HG03378 (cell line): ENCODE results near the gene CHRFAM7A.
"Not testable (repeated sequence)": the region's sequence is repeated elsewhere in the genome, so short reads cannot be mapped to it uniquely, and the experiment has no call there.

Experiments used
- ATAC-seq: cut with Tn5 transposase; IDR thresholded peaks from one replicate; pipeline ENCODE4 v1.9.1; 2021; ENCODE audit warnings: mild to moderate bottlenecking, moderate library complexity; ENCODE audit not compliant: unreplicated experiment

Gene CHRFAM7A

DNA sequence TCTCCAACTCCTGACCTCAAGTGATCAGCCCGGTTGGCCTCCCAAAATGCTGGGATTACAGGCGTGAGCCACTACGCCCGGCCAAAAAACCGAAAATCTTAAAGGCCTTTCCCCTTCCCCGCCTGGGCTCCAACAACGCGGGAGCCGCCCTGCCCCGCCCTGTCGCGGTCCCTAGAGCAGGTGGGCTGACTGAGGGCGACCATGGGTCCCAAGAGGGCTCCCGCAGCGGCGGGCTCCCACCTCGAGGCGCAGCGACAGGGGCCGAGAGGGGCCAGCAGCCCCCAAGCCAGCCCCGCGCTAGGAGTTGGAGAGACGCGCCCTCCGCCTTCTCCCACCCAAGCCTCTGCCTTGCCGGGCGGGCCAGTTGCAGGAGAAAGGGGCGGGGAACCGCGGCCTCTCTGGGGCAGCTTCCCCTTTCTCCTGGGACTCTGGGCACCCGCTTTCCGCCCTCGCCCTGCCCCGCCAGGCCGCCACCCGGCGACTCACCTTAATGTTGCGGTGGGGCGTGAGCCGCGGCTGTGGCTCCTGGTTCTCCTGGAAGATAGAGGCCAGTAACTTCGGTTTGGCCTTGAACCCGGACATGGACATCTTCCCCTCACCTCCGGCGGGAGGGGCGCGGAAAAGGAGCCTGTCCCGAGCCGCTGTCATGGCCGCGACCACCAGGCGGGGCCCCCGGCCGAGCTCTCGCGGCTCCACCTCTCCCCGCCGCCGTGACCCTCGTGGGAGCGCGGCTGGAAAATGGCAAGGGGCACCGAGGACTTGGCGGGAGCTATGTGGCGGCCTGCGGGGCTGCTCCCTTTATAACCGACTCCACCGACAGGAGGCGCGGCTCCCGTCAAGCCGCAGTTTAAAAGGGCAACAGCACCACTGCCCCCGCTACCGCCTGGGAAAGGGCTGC is at the start of gene CHRFAM7A:
Gene CHRFAM7A (minus strand): TSS at position 775 of the 898 bp plus-strand sequence. CDS start 10,189 bp downstream, outside the sequence.
- not testable (repeated sequence) for ATAC-seq

DNA sequence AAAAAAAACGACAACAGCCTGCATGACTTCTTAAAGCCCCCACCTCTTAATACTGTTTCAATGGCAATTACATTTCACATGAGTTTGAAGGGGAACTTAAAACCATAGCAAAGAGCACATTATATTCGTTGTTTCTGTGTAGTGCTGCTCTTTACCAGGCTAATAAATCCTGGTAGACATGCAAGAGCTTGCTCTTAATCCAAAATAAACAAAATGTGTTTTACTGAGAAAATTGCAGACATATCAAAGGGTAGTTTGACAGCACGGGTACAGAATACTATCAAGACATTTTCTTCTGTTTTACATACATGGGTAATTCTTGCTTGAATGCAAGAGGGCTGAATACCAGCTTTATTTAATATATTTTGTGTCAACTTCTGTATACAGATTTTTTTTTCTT is 45.0 kb upstream of the CHRFAM7A start:
- not testable (repeated sequence) for ATAC-seq

DNA sequence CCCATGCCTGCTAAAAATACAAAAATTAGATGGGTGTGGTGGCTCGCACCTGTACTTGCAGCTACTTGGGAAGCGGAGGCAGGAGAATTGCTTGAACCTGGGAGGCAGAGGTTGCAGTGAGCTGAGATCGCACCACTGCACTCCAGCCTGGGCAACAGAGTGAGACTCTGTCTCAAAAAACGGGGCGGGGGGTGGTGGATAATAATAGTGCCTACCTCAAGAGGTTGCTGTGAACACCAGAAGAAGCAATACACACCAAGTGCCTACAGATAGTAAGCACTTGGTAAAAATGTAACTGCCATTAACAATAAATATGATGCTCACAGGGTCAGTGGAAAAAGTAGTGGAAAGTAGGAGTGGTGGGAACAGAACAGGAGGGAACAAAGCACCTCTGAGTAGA is 42.5 kb upstream of the CHRFAM7A start:
- not testable (repeated sequence) for ATAC-seq

DNA sequence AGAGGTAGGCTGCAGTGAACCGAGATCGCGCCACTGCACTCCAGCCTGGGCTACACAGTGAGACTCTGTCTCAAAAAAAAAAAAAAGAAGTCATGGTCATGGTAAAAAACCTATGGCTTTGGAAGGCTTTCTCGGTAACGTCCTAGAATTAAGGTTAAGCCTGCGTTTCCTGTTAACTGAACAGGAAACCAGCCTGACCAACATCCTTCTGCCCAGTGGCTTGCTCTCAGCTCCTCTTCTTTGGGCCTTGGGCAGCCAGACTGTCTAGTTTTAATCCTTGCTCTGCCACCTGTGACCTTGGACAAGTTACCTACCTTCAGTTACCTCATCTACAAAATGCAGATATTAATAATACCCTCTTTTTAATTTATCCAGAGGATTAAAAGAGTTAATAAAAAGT is 27.4 kb upstream of the CHRFAM7A start:
- ATAC-seq: not testable (repeated sequence)

DNA sequence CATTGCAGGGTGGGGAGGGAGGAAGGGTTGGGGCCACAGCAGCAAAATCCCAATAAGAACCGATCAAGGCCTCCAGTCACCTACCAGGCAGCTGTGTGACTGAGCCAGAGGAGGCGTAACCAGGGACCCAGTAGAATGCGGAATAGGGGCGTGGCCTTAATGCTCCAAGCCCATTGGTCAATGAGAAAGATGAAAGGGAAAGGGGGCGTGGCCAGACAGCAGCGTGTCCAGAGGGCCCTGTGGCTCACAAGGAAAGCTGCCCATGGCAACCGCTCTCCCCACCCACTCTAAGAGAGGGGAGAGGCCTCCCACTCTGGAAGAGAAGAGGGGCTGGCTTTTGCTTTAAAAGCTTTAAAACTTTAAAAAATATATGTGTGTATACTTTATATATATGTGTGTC is 20.8 kb upstream of the CHRFAM7A start, which contains the start of gene GOLGA8R:
Gene GOLGA8R (minus strand): TSS at position 101 of the 400 bp plus-strand sequence. CDS start 98 bp downstream, at position 3.
- ATAC-seq: not testable (repeated sequence)

DNA sequence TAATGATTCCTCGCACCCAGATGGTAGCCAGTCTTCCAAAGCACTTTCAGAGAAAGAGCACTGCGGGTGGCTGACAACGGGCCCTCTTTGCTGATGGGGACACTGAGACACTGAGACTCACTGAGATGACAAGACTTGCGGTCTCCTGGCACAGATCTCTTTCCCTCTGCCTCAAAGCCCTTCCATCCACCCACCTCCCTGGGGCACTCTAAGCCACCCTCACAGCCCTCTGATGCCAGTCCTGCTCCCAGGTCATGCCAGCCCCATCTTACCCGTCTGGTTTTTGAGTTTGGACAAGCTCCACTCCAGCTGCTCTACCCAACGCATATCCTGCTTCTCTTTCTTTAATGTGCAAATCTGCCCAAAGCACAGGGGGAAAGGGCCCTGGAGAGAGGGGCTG is 14.3 kb upstream of the CHRFAM7A start:
- ATAC-seq: not testable (repeated sequence)

DNA sequence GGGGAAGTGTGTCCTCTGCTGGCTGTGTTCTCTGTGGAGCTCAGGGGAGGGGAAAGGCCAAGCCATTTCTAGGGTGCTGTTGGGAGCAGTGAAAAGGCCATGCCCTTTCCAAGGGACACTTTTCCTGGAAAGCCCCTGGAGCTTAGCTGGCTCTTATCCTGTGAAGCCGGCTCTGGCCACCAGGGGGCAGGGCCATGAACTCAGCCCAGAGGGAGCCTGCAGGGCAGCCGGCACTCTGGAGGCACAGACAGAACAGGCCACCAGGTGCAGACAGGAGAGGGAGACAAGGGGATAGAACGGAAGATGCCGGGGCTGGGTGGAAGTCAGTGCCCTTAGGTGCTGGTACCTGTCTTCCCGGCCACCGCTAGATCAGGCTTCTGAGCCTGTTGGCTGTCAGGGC is 5.6 kb upstream of the CHRFAM7A start:
- ATAC-seq: not testable (repeated sequence)

DNA sequence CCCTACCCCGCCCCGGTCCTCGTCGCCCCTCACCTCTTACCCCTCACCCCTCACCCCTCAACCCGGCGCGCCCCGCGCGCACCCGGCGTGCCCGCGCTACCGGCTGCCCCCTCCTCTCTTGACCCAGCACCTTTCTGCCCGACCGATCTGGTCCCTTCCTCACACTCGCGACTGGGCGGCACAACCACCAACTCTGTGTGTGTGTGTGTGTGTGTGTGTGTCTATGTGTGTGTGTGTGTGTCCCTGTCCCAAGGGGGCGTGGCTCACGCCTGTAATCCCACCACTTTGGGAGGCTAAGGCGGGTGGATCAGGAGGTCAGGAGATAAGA is 288 bp upstream of the CHRFAM7A start:
- not testable (repeated sequence) for ATAC-seq

DNA sequence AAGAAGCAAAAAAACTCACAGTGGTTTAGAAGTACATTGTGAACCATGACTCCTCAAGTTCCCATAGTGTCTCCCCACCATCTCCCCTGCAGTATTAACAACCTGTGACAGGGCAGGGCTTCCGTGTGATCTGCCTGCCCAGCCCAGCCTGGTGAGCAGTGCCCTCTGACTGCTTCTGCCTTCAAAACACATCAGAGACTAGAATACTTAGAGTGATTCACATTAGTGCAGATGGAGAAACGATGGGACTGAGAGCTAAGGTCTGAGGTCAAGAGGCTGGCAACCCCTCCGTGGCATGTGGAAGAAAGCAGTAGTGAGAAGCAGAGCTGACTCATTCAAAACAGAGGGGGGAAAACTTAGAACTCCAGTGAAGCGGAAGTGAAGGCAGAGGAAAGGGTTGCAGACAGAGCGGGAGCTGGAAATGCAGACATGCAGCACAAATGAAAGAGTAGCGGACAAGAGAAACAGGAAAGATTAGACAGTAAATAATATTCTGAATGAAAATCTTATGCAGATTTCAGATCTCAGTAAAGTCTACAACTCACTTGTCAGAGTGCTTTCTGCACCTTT is 6.9 kb downstream of the CHRFAM7A start:
- not testable (repeated sequence) for ATAC-seq

DNA sequence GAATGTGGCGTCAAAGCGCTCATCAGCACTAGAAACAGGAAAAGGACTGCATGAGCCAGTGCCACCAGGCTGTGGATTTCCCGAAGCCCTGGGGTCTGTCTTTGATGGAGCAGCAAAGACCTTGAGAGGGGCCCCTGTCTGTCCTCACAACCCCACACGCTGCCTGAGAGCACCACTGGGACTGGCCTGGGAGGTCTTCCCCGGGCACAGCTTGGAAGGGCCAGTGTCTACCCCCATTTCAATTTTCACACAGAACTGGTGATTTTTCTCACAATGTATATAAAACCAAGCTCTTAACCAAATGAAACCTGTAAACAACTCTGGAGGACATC is 16.3 kb downstream of the CHRFAM7A start:
- not testable (repeated sequence) for ATAC-seq

DNA sequence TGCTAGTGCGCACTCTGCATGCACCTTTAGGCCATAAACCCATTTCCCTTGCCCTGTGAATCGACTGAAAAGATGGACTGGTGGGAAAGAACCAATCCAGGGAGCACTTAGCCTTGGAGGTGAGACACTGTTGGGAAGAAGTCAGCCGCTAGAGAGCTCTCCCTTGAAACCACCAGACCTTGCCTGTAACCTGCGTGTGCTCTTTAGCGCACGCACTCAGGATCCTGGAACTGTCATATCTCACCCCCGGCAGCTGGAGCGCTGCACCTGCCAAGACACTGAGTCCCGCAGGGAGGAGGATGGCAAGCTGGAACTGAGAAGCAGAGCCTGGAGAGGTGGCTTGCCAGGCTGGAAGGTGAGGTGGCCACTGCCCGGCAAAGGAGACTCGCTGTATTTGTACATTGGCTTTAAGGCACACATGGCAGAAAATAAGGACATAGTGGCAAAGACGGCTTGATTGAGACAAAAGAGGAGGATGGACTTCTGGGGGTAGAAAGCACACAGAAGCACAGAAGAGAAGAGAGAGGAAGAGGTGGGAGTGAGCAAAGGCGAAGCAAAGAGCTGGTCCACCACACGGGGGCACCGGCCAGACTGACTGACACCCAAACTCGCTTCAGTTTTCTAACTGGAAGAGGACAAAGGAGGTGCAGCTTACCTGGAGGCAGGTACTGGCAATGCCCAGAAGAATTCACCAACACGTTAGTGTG is 16.8 kb downstream of the CHRFAM7A start:
- ATAC-seq: not testable (repeated sequence)

DNA sequence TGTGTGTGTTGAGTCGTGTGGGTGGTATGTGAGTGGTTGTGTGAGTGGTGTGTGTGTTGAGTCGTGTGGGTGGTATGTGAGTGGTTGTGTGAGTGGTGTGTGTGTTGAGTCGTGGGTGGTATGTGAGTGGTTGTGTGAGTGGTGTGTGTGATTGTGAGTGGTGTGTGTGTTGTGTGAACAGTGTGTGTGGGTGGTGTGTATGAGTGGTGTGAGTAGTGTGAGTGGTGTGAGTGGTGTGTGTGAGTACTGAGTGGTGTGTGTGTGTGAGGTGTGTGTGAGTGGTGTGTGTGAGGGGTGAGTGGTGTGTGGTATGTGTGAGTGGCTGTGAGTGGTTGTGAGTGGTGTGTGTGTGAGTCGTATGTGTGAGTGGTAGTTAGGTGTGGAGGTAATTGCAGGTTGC is 17.5 kb downstream of the CHRFAM7A start:
- not testable (repeated sequence) for ATAC-seq

DNA sequence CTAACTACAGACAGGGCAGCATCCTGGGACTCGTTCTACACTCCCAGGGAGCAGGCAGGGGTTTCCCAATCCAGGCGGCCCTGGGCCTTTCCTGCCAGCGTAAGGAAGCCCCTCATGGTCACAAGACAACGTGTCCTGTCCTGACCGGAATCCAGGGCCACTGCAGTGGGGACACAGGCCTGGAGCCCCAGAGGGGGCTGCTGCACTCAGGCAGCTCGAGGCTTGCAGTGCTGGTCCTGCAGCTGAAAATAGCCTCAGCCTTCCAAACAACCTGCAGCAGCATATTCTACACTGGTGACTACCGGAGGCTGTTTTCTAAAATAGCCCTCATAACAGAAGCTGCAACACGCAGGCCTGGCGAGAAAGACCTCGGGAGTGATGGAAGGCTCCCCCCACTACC is 18.5 kb downstream of the CHRFAM7A start:
- ATAC-seq: not testable (repeated sequence)

DNA sequence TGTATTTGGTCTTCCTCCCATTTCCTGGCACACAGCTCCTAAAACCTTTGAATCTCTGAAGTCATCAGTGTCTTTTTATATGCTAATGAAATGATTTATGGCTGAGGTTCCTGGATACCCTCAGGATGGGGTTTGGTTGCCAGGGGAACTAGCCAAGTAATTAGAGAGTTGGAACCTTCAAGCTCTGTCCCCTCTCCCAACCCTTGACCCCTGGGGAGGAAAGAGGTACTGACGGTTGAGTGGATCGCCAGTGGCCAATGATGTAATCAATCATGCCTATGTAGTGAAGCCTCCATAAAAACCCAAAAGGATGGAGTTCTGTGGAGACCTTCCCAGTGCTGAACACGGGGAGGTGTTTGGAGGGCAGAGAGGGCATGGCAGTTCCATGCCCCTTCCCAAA is 25.1 kb downstream of the CHRFAM7A start:
- not testable (repeated sequence) for ATAC-seq

DNA sequence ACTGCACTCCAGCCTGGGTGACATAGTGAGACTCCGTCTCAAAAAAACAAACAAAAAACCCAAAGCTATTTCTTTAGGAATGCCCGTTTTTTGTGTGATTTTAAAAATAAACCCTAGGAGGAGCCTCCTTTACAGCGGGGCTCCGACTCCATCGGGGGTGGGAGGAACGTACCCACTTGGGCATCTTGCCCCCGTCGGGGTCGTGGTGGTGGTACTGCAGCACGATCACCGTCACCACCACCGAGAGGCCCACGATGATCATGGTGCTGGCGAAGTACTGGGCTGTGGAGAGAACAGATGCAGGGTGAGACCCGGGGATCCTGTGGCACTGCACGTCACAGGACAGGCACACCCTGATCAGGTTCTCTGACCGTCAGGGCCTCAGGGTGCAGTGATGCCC is 26.1 kb downstream of the CHRFAM7A start:
- ATAC-seq: not testable (repeated sequence)

DNA sequence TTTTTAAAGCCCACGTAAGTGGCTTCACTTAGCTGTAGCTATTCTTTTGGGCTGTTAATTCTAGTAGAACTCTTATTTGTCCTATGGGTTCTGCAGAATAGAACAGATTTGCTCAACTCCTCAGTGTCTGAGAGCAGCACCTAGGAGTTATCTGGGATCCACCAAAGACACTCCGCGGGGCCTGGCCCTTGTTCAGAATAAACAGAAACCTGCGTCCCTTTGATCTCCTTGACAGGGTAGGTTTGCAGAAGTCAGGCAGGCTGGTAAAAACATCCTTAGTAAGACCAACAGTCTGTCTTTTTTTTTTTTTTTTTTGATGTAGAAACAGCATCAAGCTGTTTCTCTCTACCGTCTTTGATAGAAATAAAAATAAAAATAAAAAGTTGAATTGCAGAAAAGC is 31.9 kb downstream of the CHRFAM7A start:
- not testable (repeated sequence) for ATAC-seq

DNA sequence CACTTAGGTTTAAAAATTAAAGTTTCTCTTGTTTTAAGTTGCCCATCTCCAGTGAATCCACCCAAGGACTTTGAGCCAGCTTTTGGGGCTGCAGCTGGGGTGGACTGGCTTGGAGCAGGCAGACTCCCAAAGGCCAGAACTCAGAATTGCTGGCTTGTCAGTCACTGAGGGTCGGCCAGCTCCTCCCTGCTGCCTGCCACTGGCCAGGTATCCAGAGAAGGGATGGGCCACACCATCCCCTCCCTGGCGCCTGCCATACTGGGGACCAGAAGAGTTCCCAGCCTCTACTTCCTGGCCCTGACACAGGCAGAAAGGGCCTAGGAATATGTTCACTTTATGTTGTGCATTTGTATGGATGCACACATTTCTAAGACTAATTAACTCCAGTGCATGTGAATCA is 32.4 kb downstream of the CHRFAM7A start:
- ATAC-seq: not testable (repeated sequence)

DNA sequence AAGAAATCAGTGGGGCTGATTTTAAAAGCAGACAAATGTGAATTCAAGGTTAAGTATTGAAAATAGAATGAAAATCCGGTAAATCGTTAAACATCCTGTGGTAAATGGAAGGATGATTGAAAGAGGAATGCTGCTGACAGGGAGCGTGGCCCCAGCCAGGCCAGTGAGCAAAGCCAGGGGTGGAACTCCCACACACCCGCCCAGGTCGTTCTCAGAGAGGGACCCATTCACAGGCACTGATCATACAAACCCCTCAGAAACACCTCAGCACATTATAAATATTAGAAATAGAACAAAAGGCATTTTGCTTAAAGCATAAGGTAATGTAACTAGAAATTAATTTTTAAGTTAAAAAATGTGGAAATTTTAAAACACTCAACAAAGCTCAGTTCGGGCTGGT is 38.3 kb downstream of the CHRFAM7A start:
- not testable (repeated sequence) for ATAC-seq

DNA sequence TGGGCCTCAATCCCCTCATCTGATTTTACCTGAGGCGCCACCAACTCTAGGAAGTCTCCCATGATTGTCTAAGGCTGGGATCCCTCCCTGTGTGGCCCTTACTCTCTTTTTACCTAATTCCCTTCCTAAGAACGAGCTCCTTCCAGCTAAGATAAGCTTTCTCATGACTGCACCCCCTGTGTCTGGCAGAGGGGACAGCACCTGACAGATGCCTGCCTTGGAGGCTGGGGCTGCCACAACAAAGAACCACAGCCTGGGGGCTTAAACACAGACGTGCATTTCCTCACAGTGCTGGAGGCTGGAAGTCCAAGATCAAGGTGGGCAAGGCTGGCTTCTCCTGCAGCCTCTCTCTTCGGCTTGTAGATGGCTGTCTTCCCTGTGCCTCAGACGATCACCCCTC is 43.5 kb downstream of the CHRFAM7A start:
- not testable (repeated sequence) for ATAC-seq

DNA sequence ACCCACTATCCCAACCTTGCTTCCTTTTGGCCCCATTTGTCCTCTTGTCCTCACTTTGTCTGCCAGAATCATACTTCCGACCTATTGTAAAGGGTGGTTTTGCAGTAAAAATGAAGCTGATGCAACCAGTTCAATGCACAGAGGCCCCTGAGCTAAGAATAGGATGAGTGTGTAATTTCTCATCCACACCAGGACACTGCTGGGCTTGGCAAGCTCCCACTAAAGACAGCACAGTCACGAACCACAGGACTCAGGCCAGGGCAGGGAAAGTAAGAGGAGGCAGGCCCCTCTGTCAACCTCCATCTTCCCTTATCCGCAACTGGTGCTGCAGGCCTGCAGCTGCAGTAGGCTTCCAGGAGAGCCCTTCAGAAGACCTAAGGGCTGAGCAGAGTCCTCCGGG is 56.8 kb downstream of the CHRFAM7A start:
- ATAC-seq: not testable (repeated sequence)

DNA sequence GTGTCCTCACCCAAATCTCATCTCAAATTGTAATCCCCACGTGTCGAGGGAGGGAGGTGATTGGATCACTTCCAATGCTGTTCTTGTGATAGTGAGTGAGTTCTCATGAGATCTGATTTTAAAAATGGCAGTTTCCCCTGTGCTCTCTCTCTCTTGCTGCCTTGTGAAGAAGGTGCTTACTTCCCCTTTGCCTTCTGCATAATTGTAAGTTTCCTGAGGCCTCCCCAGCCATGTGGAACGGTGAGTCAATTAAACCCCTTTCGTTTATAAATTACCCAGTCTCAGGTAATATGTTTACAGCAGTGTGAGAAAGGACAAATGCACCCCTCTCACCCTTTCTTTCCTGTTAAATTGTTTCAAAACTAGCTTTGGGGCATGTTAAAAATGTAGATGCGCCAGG is 59.2 kb downstream of the CHRFAM7A start:
- not testable (repeated sequence) for ATAC-seq

DNA sequence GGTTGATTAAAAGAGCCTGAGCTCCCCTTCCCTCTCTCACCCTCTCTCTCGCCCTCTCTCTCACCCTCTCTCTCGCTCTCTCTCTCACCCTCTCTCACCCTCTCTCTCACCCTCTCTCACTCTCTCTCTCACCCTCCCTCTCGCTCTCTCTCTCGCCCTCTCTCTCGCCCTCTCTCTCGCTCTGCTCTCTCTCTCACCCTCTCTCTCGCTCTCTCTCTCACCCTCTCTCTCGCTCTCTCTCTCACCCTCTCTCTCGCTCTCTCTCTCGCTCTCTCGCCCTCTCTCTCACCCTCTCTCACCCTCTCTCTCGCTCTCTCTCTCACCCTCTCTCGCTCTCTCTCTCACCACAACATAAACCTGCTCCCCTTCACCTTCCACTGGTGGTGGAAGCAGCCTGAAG is 67.2 kb downstream of the CHRFAM7A start:
- not testable (repeated sequence) for ATAC-seq
